Measurements from ENCODE around the gene FFAR1. TPM values are rescaled to one million over a fixed set of nuclear protein-coding genes. Genes with fewer than 3 reads are reported as not detected.

The FFAR1 gene
- total and polyA plus RNA-seq, 5 donors from 2014 or later: not detected

GRCh38 chr19:35328851-35329285 is 18.8 kb upstream of the FFAR1 start, which contains the start of gene CD22:
CD22 (plus strand) TSS chr19:35329187; CDS start chr19:35332041, 2,854 bp downstream.
- H3K4me3 ChIP-seq (ENCODE audit: low read depth, low read length): no peak within 1 kb of the TSS
- no peaks in the 10 kb centered on the region for H3K27me3 ChIP-seq (ENCODE audit: control insufficient read depth, insufficient read depth, low read length)
- Mint-ChIP-seq H3K4me1 (peaks cover 0 to 6% (median under 1%) of the 10 kb centered on the region in 4 donors), H3K27ac (peak within 1 kb of the TSS in 1 of 3 donors; percentile 51), H3K9me3 (no peaks in the 10 kb centered on the region), H3K27me3 (peaks cover 15% of the 10 kb centered on the region), H3K36me3 (no peaks in the 10 kb centered on the region), H3K4me3 (no peak within 1 kb of the TSS)
- DNase-seq: no peak
- H3K36me3 ChIP-seq (ENCODE audit: control insufficient read depth, insufficient read depth, low read length): no peaks in the 10 kb centered on the region
- peak in 1 of 2 donors; percentile 33 for ATAC-seq (ENCODE audit: low read depth in 2 of 2)
- H3K27ac ChIP-seq (ENCODE audit: insufficient read depth, low read length, poor library complexity, severe bottlenecking): no peak within 1 kb of the TSS
- no peaks in the 10 kb centered on the region for H3K9me3 ChIP-seq (ENCODE audit: control insufficient read depth in 2 of 2, low read length in 2 of 2)
- no peaks in the 10 kb centered on the region for H3K4me1 ChIP-seq (ENCODE audit: control insufficient read depth, insufficient read depth, low read length, poor library complexity, severe bottlenecking)

- H3K4me1 Mint-ChIP-seq: peaks cover 0 to 6% (median under 1%) of the 10 kb centered on the region in 4 donors
- H3K9me3 ChIP-seq (ENCODE audit: control insufficient read depth in 2 of 2, low read length in 2 of 2): no peaks in the 10 kb centered on the region
Observed at GRCh38 chr19:35329323-35329722, 18.4 kb upstream of the FFAR1 start.

GRCh38 chr19:35330475-35330874 is 17.2 kb upstream of the FFAR1 start:
- H3K27me3 Mint-ChIP-seq: peaks cover 15% of the 10 kb centered on the region
- Histone ChIP-seq H3K4me3 (ENCODE audit: low read depth, low read length) (no peak overlapping the region), H3K9me3 (ENCODE audit: control insufficient read depth in 2 of 2, low read length in 2 of 2) (no peaks in the 10 kb centered on the region), H3K36me3 (ENCODE audit: control insufficient read depth, insufficient read depth, low read length) (no peaks in the 10 kb centered on the region), H3K27me3 (ENCODE audit: control insufficient read depth, insufficient read depth, low read length) (no peaks in the 10 kb centered on the region), H3K27ac (ENCODE audit: insufficient read depth, low read length, poor library complexity, severe bottlenecking) (no peak overlapping the region), H3K4me1 (ENCODE audit: control insufficient read depth, insufficient read depth, low read length, poor library complexity, severe bottlenecking) (no peaks in the 10 kb centered on the region)
- H3K36me3 Mint-ChIP-seq: no peaks in the 10 kb centered on the region
- ATAC-seq (ENCODE audit: low read depth in 2 of 2) (peak; percentile 21 to 56), DNase-seq (no peak)
- H3K4me3 Mint-ChIP-seq: no peak overlapping the region
- H3K9me3 Mint-ChIP-seq: no peaks in the 10 kb centered on the region
- peaks cover 0 to 6% (median under 1%) of the 10 kb centered on the region in 4 donors for H3K4me1 Mint-ChIP-seq
- H3K27ac Mint-ChIP-seq: peak overlapping the region in 1 of 3 donors; percentile 50

More at GRCh38 chr19:35329323-35329722, 18.4 kb upstream of the FFAR1 start:
- H3K27me3 Mint-ChIP-seq: peaks cover 15% of the 10 kb centered on the region
- ATAC-seq (ENCODE audit: low read depth in 2 of 2) (no peak), DNase-seq (no peak)
- no peak overlapping the region for H3K4me3 ChIP-seq (ENCODE audit: low read depth, low read length)
- H3K9me3 Mint-ChIP-seq: no peaks in the 10 kb centered on the region
- H3K27ac Mint-ChIP-seq: no peak overlapping the region
- no peak overlapping the region for H3K27ac ChIP-seq (ENCODE audit: insufficient read depth, low read length, poor library complexity, severe bottlenecking)
- H3K27me3 ChIP-seq (ENCODE audit: control insufficient read depth, insufficient read depth, low read length): no peaks in the 10 kb centered on the region
- no peak overlapping the region for H3K4me3 Mint-ChIP-seq
- H3K4me1 ChIP-seq (ENCODE audit: control insufficient read depth, insufficient read depth, low read length, poor library complexity, severe bottlenecking): no peaks in the 10 kb centered on the region
- H3K36me3 ChIP-seq (ENCODE audit: control insufficient read depth, insufficient read depth, low read length): no peaks in the 10 kb centered on the region
- H3K36me3 Mint-ChIP-seq: no peaks in the 10 kb centered on the region

- no peak overlapping the region for H3K27ac ChIP-seq (ENCODE audit: insufficient read depth, low read length, poor library complexity, severe bottlenecking)
- Mint-ChIP-seq H3K27ac (no peak overlapping the region), H3K4me1 (peaks cover 0 to 6% (median under 1%) of the 10 kb centered on the region in 4 donors)
Observed at GRCh38 chr19:35331551-35332214, 16.0 kb upstream of the FFAR1 start.

GRCh38 chr19:35332817-35333216 is 14.9 kb upstream of the FFAR1 start:
- ATAC-seq (ENCODE audit: low read depth in 2 of 2) (peak; percentile 53 to 65), DNase-seq (peak in 2 of 3 donors; percentile 15 to 23)
- H3K4me1 ChIP-seq (ENCODE audit: control insufficient read depth, insufficient read depth, low read length, poor library complexity, severe bottlenecking): no peaks in the 10 kb centered on the region
- Mint-ChIP-seq H3K4me1 (peaks cover 0 to 6% (median under 1%) of the 10 kb centered on the region in 4 donors), H3K4me3 (no peak overlapping the region), H3K27ac (no peak overlapping the region), H3K9me3 (no peaks in the 10 kb centered on the region), H3K36me3 (no peaks in the 10 kb centered on the region), H3K27me3 (peaks cover 19% of the 10 kb centered on the region)
- no peak overlapping the region for H3K27ac ChIP-seq (ENCODE audit: insufficient read depth, low read length, poor library complexity, severe bottlenecking)
- H3K4me3 ChIP-seq (ENCODE audit: low read depth, low read length): no peak overlapping the region
- H3K36me3 ChIP-seq (ENCODE audit: control insufficient read depth, insufficient read depth, low read length): no peaks in the 10 kb centered on the region
- H3K9me3 ChIP-seq (ENCODE audit: control insufficient read depth in 2 of 2, low read length in 2 of 2): no peaks in the 10 kb centered on the region
- no peaks in the 10 kb centered on the region for H3K27me3 ChIP-seq (ENCODE audit: control insufficient read depth, insufficient read depth, low read length)

More at GRCh38 chr19:35331551-35332214, 16.0 kb upstream of the FFAR1 start:
- ATAC-seq (ENCODE audit: low read depth in 2 of 2) (no peak), DNase-seq (no peak)
- no peaks in the 10 kb centered on the region for H3K36me3 ChIP-seq (ENCODE audit: control insufficient read depth, insufficient read depth, low read length)
- H3K4me1 ChIP-seq (ENCODE audit: control insufficient read depth, insufficient read depth, low read length, poor library complexity, severe bottlenecking): no peaks in the 10 kb centered on the region
- H3K27me3 Mint-ChIP-seq: peaks cover 19% of the 10 kb centered on the region
- H3K36me3 Mint-ChIP-seq: no peaks in the 10 kb centered on the region
- H3K4me3 ChIP-seq (ENCODE audit: low read depth, low read length): no peak overlapping the region
- no peaks in the 10 kb centered on the region for H3K9me3 ChIP-seq (ENCODE audit: control insufficient read depth in 2 of 2, low read length in 2 of 2)
- H3K9me3 Mint-ChIP-seq: no peaks in the 10 kb centered on the region
- no peaks in the 10 kb centered on the region for H3K27me3 ChIP-seq (ENCODE audit: control insufficient read depth, insufficient read depth, low read length)
- no peak overlapping the region for H3K4me3 Mint-ChIP-seq

GRCh38 chr19:35334144-35334753 is 13.5 kb upstream of the FFAR1 start:
- Mint-ChIP-seq H3K4me3 (no peak overlapping the region), H3K4me1 (peaks cover 0 to 6% (median 0%) of the 10 kb centered on the region in 4 donors), H3K9me3 (no peaks in the 10 kb centered on the region), H3K36me3 (no peaks in the 10 kb centered on the region), H3K27ac (no peak overlapping the region), H3K27me3 (peaks cover 9% of the 10 kb centered on the region)
- no peaks in the 10 kb centered on the region for H3K36me3 ChIP-seq (ENCODE audit: control insufficient read depth, insufficient read depth, low read length)
- H3K4me3 ChIP-seq (ENCODE audit: low read depth, low read length): no peak overlapping the region
- DNase-seq (no peak), ATAC-seq (ENCODE audit: low read depth in 2 of 2) (no peak)
- no peak overlapping the region for H3K27ac ChIP-seq (ENCODE audit: insufficient read depth, low read length, poor library complexity, severe bottlenecking)
- H3K9me3 ChIP-seq (ENCODE audit: control insufficient read depth in 2 of 2, low read length in 2 of 2): no peaks in the 10 kb centered on the region
- no peaks in the 10 kb centered on the region for H3K27me3 ChIP-seq (ENCODE audit: control insufficient read depth, insufficient read depth, low read length)
- no peaks in the 10 kb centered on the region for H3K4me1 ChIP-seq (ENCODE audit: control insufficient read depth, insufficient read depth, low read length, poor library complexity, severe bottlenecking)

- no peaks in the 10 kb centered on the region for H3K27me3 ChIP-seq (ENCODE audit: control insufficient read depth, insufficient read depth, low read length)
- DNase-seq: no peak
- Mint-ChIP-seq H3K4me1 (peaks cover 0 to 6% (median 0%) of the 10 kb centered on the region in 4 donors), H3K27me3 (peaks cover 9% of the 10 kb centered on the region), H3K27ac (no peak overlapping the region), H3K4me3 (no peak overlapping the region), H3K9me3 (no peaks in the 10 kb centered on the region), H3K36me3 (no peaks in the 10 kb centered on the region)
- H3K36me3 ChIP-seq (ENCODE audit: control insufficient read depth, insufficient read depth, low read length): no peaks in the 10 kb centered on the region
- H3K4me3 ChIP-seq (ENCODE audit: low read depth, low read length): no peak overlapping the region
- H3K9me3 ChIP-seq (ENCODE audit: control insufficient read depth in 2 of 2, low read length in 2 of 2): no peaks in the 10 kb centered on the region
- no peaks in the 10 kb centered on the region for H3K4me1 ChIP-seq (ENCODE audit: control insufficient read depth, insufficient read depth, low read length, poor library complexity, severe bottlenecking)
- H3K27ac ChIP-seq (ENCODE audit: insufficient read depth, low read length, poor library complexity, severe bottlenecking): no peak overlapping the region
- ATAC-seq (ENCODE audit: low read depth in 2 of 2): no peak
Observed at GRCh38 chr19:35336166-35336955, 11.3 kb upstream of the FFAR1 start.
